Breast epithelium (tissue), 3 donors: ENCODE measurements around the gene MBOAT1.

Experiments used
- CTCF ChIP-seq, 3 donors: fragments of 450-650 bp; IDR thresholded peaks; one replicate each; pipeline ENCODE4 v1.5.1; 2016 to 2017; ENCODE audit warnings: antibody characterized with exemption in 3 of 3, mild to moderate bottlenecking in 3 of 3, moderate library complexity in 3 of 3
- POLR2A ChIP-seq: fragments of 450-650 bp; IDR thresholded peaks from one replicate; pipeline ENCODE4 v1.6.1; 2016; ENCODE audit warnings: antibody characterized with exemption, mild to moderate bottlenecking, moderate library complexity

GRCh38 chr6:20260360-20260759, 48.1 kb upstream of the MBOAT1 start:
- no peak for TF ChIP-seq POLR2A
- no peak for TF ChIP-seq CTCF (IDR thresholded peaks at IDR 0.05)
